DOHH2 (cell line): ENCODE measurements around the gene TMEM181.

Experiments
- CTCF ChIP-seq: fragments of 200-600 bp; sonication (generic); IDR thresholded peaks from one replicate; pipeline ENCODE4 v1.5.1; 2014; ENCODE audit warnings: antibody characterized with exemption, mild to moderate bottlenecking, low read depth, low read length; ENCODE audit not compliant: poor library complexity, severe bottlenecking
- EZH2phosphoT487 ChIP-seq: fragments of 200-600 bp; sonication (generic); IDR thresholded peaks from 2 replicates; pipeline ENCODE4 v1.6.1; 2017; ENCODE audit warnings: borderline replicate concordance, mild to moderate bottlenecking, antibody characterized with exemption, low read length, moderate library complexity, mixed read lengths

DNA sequence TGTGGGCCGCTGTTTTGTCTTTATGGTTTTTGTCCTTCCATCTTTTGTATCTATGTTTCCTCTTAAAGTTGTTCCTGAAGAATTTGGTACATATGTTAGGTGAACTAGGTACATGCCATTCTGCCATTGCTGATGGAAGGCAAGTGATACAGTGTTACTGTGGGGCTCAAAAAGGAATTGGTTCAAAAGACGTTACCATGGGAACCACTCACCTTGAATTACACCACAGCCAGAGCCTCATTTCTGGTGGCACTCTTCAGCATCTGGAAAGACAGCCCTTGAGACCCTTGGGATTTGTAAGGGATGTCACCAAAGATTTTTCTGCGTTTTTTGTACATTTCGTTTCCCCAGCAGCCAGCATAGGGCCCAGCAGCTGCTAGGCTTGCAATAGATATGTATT lies 31.9 kb downstream of the TMEM181 start:
- TF ChIP-seq CTCF (no peak), EZH2phosphoT487 (no peak)
